ENCODE data around the gene ZNF408.

Gene ZNF408

GRCh38 chr11:46741600-46742484, 41.0 kb downstream of the ZNF408 start:
- H3K4me1 Mint-ChIP-seq: no peaks in the 10 kb centered on the region
- H3K27me3 Mint-ChIP-seq: no peaks in the 10 kb centered on the region
- no peak overlapping the region for H3K4me3 Mint-ChIP-seq
- H3K27ac Mint-ChIP-seq: no peak overlapping the region
- ATAC-seq (no peak), DNase-seq (no peak)
- peaks cover 44% of the 10 kb centered on the region for H3K36me3 Mint-ChIP-seq (ENCODE audit: low read depth)
- no peaks in the 10 kb centered on the region for H3K9me3 Mint-ChIP-seq

GRCh38 chr11:46743043-46743442, 42.2 kb downstream of the ZNF408 start:
- no peak overlapping the region for H3K27ac Mint-ChIP-seq

DNA sequence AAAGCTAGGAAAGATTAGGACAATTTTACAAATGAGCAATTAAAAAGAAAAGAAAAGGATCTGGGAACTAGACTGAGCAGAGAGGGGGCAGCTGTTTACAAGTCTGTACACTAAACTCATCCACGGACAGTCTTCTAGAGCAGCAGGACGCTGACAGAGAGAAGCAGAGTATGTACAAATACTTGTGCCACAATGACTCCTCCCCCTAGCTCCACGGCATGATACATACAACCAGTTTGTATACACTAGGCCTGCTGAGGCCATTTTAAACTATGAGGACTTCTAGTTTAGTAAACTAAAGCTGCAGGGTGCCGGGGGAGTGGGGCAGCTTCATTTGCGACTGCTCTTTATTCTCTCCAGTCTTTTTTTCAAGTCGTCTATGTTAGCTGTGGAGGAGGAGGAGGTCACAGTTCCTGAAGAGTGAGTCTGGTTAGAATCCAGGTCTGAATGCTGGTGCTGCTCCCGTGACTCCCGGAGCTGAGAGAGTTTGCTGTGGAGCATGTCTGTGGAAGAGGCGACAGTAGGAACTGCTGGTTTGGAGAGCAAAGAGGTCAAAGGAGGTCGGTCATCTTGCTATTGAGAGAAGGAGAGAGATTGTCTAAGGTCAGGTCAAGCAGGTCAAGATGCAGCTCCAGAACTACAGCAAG, 43.0 kb downstream of the ZNF408 start:
- Mint-ChIP-seq H3K27ac (no peak overlapping the region), H3K9me3 (no peaks in the 10 kb centered on the region), H3K4me1 (no peaks in the 10 kb centered on the region), H3K36me3 (ENCODE audit: low read depth) (peaks cover 53% of the 10 kb centered on the region), H3K27me3 (no peaks in the 10 kb centered on the region), H3K4me3 (no peak overlapping the region)
- DNase-seq (no peak), ATAC-seq (no peak)

More at GRCh38 chr11:46743043-46743442, 42.2 kb downstream of the ZNF408 start:
- no peak for DNase-seq
- H3K4me3 Mint-ChIP-seq: no peak overlapping the region
- no peaks in the 10 kb centered on the region for H3K9me3 Mint-ChIP-seq
- peaks cover 49% of the 10 kb centered on the region for H3K36me3 Mint-ChIP-seq (ENCODE audit: low read depth)
- no peaks in the 10 kb centered on the region for H3K27me3 Mint-ChIP-seq
- ATAC-seq: no peak
- no peaks in the 10 kb centered on the region for H3K4me1 Mint-ChIP-seq

- no peaks in the 10 kb centered on the region for H3K4me1 Mint-ChIP-seq
- ATAC-seq (no peak), DNase-seq (no peak)
- no peak overlapping the region for H3K4me3 Mint-ChIP-seq
- H3K9me3 Mint-ChIP-seq: no peaks in the 10 kb centered on the region
- peaks cover 63% of the 10 kb centered on the region for H3K36me3 Mint-ChIP-seq (ENCODE audit: low read depth)
- H3K27ac Mint-ChIP-seq: no peak overlapping the region
- H3K27me3 Mint-ChIP-seq: no peaks in the 10 kb centered on the region
These were observed 44.5 kb downstream of the ZNF408 start for GRCh38 chr11:46745328-46745727.

GRCh38 chr11:46745995-46746394, 45.2 kb downstream of the ZNF408 start:
- no peak overlapping the region for H3K4me3 Mint-ChIP-seq
- H3K27me3 Mint-ChIP-seq: no peaks in the 10 kb centered on the region
- DNase-seq (no peak), ATAC-seq (no peak)
- no peaks in the 10 kb centered on the region for H3K4me1 Mint-ChIP-seq
- peaks cover 66% of the 10 kb centered on the region for H3K36me3 Mint-ChIP-seq (ENCODE audit: low read depth)
- no peak overlapping the region for H3K27ac Mint-ChIP-seq
- H3K9me3 Mint-ChIP-seq: no peaks in the 10 kb centered on the region

DNA sequence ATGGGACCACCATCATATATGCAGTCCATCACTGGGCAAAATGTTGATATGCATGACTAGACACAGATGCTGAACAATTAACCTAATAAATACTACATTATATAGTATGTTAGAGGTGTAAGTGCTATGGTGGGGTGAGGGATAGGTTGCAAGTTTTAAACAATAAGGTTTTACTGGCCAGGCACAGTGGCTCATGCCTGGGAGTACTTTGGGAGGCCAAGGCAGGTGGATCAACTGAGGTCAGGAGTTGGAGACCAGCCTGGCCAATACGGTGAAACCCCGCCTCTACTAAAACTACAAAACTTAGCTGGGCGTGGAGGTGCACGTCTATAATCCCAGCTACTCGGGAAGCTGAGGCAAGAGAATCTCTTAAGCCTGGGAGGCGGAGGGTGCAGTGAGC, 46.3 kb downstream of the ZNF408 start:
- ATAC-seq (no peak), DNase-seq (no peak)
- Mint-ChIP-seq H3K9me3 (no peaks in the 10 kb centered on the region), H3K27me3 (no peaks in the 10 kb centered on the region), H3K4me1 (no peaks in the 10 kb centered on the region), H3K27ac (no peak overlapping the region), H3K36me3 (ENCODE audit: low read depth) (peaks cover 63% of the 10 kb centered on the region), H3K4me3 (no peak overlapping the region)

Data from activated naive CD8-positive, alpha-beta T cell treated with anti-CD3 and anti-CD28 coated beads, Interleukin-2, amount 50 U/mL, for 24 hours (primary cell).